CD14-positive monocyte (primary cell): Measurements from ENCODE around the gene ARL3. TPM values are rescaled to one million over a fixed set of nuclear protein-coding genes. Genes with fewer than 3 reads are reported as not detected.

ENCODE experiments used
- DNase-seq, 3 donors: peaks; one replicate each; pipeline ENCODE4 v3.0.0-alpha.2; 2011 to 2022
- H2AFZ ChIP-seq: 2 replicates; pipeline ENCODE4 v1.6.0; 2012; ENCODE audit warnings: mild to moderate bottlenecking, low read depth, low read length, inconsistent platforms; ENCODE audit not compliant: insufficient read depth, poor library complexity, severe bottlenecking
- H3K27ac ChIP-seq, 2 donors: 1 replicate in 1 of 2; 2 replicates in 1 of 2; pipeline ENCODE4 v1.5.1; 2012 to 2013; ENCODE audit warnings: low read length in 2 of 2, control low read depth in 1 of 2, inconsistent platforms in 1 of 2, low read depth in 1 of 2, mild to moderate bottlenecking in 1 of 2
- H3K27me3 ChIP-seq, 2 donors: one replicate each; pipeline versions ENCODE4 v1.6.0 to v1.6.1; 2011 to 2013; ENCODE audit warnings: low read length in 2 of 2; ENCODE audit not compliant: control insufficient read depth in 2 of 2, insufficient read depth in 2 of 2
- H3K36me3 ChIP-seq, 2 donors: replicated peaks in 1 of 2; 1 replicate in 1 of 2; 2 replicates in 1 of 2; pipeline versions ENCODE4 v1.5.1 to v1.6.1; 2012 to 2013; ENCODE audit warnings: low read length in 2 of 2, control low read depth in 1 of 2, inconsistent platforms in 1 of 2, mild to moderate bottlenecking in 1 of 2; ENCODE audit not compliant: insufficient read depth in 2 of 2, control insufficient read depth in 1 of 2
- H3K4me1 ChIP-seq, 2 donors: 1 replicate in 1 of 2; 2 replicates in 1 of 2; pipeline versions ENCODE4 v1.5.1 to v1.6.1; 2012 to 2013; ENCODE audit warnings: low read length in 2 of 2, control low read depth in 1 of 2, inconsistent platforms in 1 of 2, mild to moderate bottlenecking in 1 of 2, moderate library complexity in 1 of 2; ENCODE audit not compliant: insufficient read depth in 2 of 2, control insufficient read depth in 1 of 2
- H3K4me2 ChIP-seq: replicated peaks from 2 replicates; pipeline ENCODE3; 2012; ENCODE audit warnings: low read length, moderate library complexity, mild to moderate bottlenecking; ENCODE audit not compliant: poor library complexity, severe bottlenecking; ENCODE audit errors: extremely low read depth
- H3K4me3 ChIP-seq, 3 experiments: fragments of 200-600 bp in 1 of 3; sonication (generic) in 1 of 3; replicated peaks in 1 of 3; 1 replicate in 2 of 3; 2 replicates in 1 of 3; pipeline ENCODE4 v1.5.1; 2011 to 2013; ENCODE audit warnings: low read length in 3 of 3, mild to moderate bottlenecking in 3 of 3, control low read depth in 2 of 3, low read depth in 2 of 3, inconsistent platforms in 1 of 3, moderate library complexity in 1 of 3
- H3K79me2 ChIP-seq: 2 replicates; pipeline ENCODE4 v1.6.0; 2012; ENCODE audit warnings: mild to moderate bottlenecking, control low read depth, inconsistent platforms, low read length, moderate library complexity; ENCODE audit not compliant: insufficient read depth
- H3K9ac ChIP-seq: 2 replicates; pipeline ENCODE4 v1.6.0; 2017; ENCODE audit warnings: low read length, mild to moderate bottlenecking; ENCODE audit not compliant: insufficient read depth, poor library complexity, severe bottlenecking
- H3K9me3 ChIP-seq, 2 donors: replicated peaks in 1 of 2; 1 replicate in 1 of 2; 2 replicates in 1 of 2; pipeline versions ENCODE4 v1.5.1 to v1.6.1; 2012 to 2013; ENCODE audit warnings: low read length in 2 of 2, control low read depth in 1 of 2; ENCODE audit not compliant: control insufficient read depth in 1 of 2, insufficient read depth in 1 of 2
- H4K20me1 ChIP-seq: 2 replicates; pipeline ENCODE4 v1.6.0; 2012; ENCODE audit warnings: mild to moderate bottlenecking, low read length, control low read depth, moderate library complexity; ENCODE audit not compliant: insufficient read depth
- H3K27ac Mint-ChIP-seq, 7 donors: one replicate each; pipeline ENCODE4 v1.8.0; 2020; ENCODE audit warnings: mild to moderate bottlenecking in 7 of 7, mixed read lengths in 7 of 7, moderate library complexity in 6 of 7, inconsistent platforms in 2 of 7
- H3K27me3 Mint-ChIP-seq, 3 donors: one replicate each; pipeline ENCODE4 v1.8.0; 2021 to 2022; ENCODE audit warnings: low read depth in 3 of 3, mild to moderate bottlenecking in 3 of 3, mixed read lengths in 3 of 3, moderate library complexity in 3 of 3, inconsistent platforms in 1 of 3
- H3K36me3 Mint-ChIP-seq, 2 donors: one replicate each; pipeline ENCODE4 v1.8.0; 2020; ENCODE audit warnings: mixed read lengths in 2 of 2, inconsistent platforms in 1 of 2, mild to moderate bottlenecking in 1 of 2
- H3K4me1 Mint-ChIP-seq: one replicate; pipeline ENCODE4 v1.8.0; 2020; ENCODE audit warnings: mild to moderate bottlenecking, mixed read lengths
- H3K4me3 Mint-ChIP-seq, 2 donors: one replicate each; pipeline ENCODE4 v1.8.0; 2020; ENCODE audit warnings: mild to moderate bottlenecking in 2 of 2, mixed read lengths in 2 of 2, moderate library complexity in 1 of 2
- H3K9me3 Mint-ChIP-seq, 7 donors: one replicate each; pipeline ENCODE4 v1.8.0; 2020 to 2022; ENCODE audit warnings: mixed read lengths in 7 of 7, mild to moderate bottlenecking in 6 of 7, moderate library complexity in 6 of 7, inconsistent platforms in 2 of 7
- CTCF ChIP-seq: fragments of 200-600 bp; IDR thresholded peaks from one replicate; pipeline ENCODE4 v1.8.0; 2022; ENCODE audit warnings: antibody characterized with exemption, mild to moderate bottlenecking
- WGBS: methylation state at CpG from one replicate; pipeline ENCODE4 v1.1.5; 2013; ENCODE audit warnings: missing lambda C conversion rate; ENCODE audit not compliant: insufficient coverage; 5-methylcytosine and 5-hydroxymethylcytosine counted together
- intact Hi-C, 2 donors: fragments of 100-400 bp; cut with micrococcal nuclease; formaldehyde crosslinking; loops; one replicate each; pipeline versions ENCODE4 v1.15.0 to v1.15.1; 2023
- polyA plus RNA-seq, 3 donors: library from polyadenylated mRNA; depleted of rRNA in 1 of 3; unstranded in 2 of 3; stranded (reverse) in 1 of 3; fragments of 300-500 nt in 2 of 3; fragments of >200 nt in 1 of 3; fragmentation: Illumina TruSeq in 2 of 3; gene quantifications; 1 replicate in 2 of 3; 2 replicates in 1 of 3; pipeline ENCODE4 v1.2.3, GENCODE V29; 2012 to 2021

The ARL3 gene
- polyA plus RNA-seq, 3 donors, result 2.8 to 6.3 (median 6.0) TPM

GRCh38 chr10:102670065-102670670 is 44.0 kb downstream of the ARL3 start:
- H3K27me3 ChIP-seq, result no peaks in the 10 kb centered on the region
- H2AFZ ChIP-seq, result no peak overlapping the region
- Mint-ChIP-seq H3K4me3 (no peak overlapping the region), H3K9me3 (no peaks in the 10 kb centered on the region), H3K4me1 (peaks cover 47% of the 10 kb centered on the region), H3K27me3 (peaks cover 2 to 9% (median 6%) of the 10 kb centered on the region in 3 donors), H3K27ac (peak overlapping the region in 2 of 7 donors; percentile 13 to 50), H3K36me3 (no peaks in the 10 kb centered on the region)
- peaks cover 36 to 42% of the 10 kb centered on the region in 2 donors for H3K4me1 ChIP-seq
- peak; percentile 2 for TF ChIP-seq CTCF
- intact Hi-C loops, result no loop called here
- WGBS, result 80% methylated on average over 4 of the region's 9 CpGs
- H3K4me2 ChIP-seq, result no peak overlapping the region
- no peak overlapping the region for H3K9ac ChIP-seq
- no peaks in the 10 kb centered on the region for H3K79me2 ChIP-seq
- no peak for DNase-seq
- no peaks in the 10 kb centered on the region for H3K9me3 ChIP-seq
- no peak overlapping the region for H3K4me3 ChIP-seq
- no peak overlapping the region for H3K27ac ChIP-seq
- no peaks in the 10 kb centered on the region for H4K20me1 ChIP-seq
- H3K36me3 ChIP-seq, result no peaks in the 10 kb centered on the region

GRCh38 chr10:102669206-102670064 is 44.8 kb downstream of the ARL3 start:
- Mint-ChIP-seq H3K27ac (peak overlapping the region in 4 of 7 donors; percentile 13 to 50 (median 36)), H3K4me3 (no peak overlapping the region), H3K27me3 (peaks cover 2 to 10% (median 6%) of the 10 kb centered on the region in 3 donors), H3K9me3 (no peaks in the 10 kb centered on the region), H3K4me1 (peaks cover 41% of the 10 kb centered on the region), H3K36me3 (no peaks in the 10 kb centered on the region)
- no peak overlapping the region for H2AFZ ChIP-seq
- H3K36me3 ChIP-seq, result no peaks in the 10 kb centered on the region
- WGBS, result 100% methylated on average over 2 of the region's 7 CpGs
- H3K4me1 ChIP-seq, result peaks cover 29 to 34% of the 10 kb centered on the region in 2 donors
- no peak overlapping the region for H3K4me2 ChIP-seq
- H3K79me2 ChIP-seq, result no peaks in the 10 kb centered on the region
- no peak overlapping the region for H3K9ac ChIP-seq
- no peak for DNase-seq
- no peak overlapping the region for H3K4me3 ChIP-seq
- H3K9me3 ChIP-seq, result no peaks in the 10 kb centered on the region
- intact Hi-C loops, result no loop called here
- no peaks in the 10 kb centered on the region for H3K27me3 ChIP-seq
- H4K20me1 ChIP-seq, result no peaks in the 10 kb centered on the region
- H3K27ac ChIP-seq, result no peak overlapping the region
- TF ChIP-seq CTCF, result peak; percentile 27
